Choroid plexus epithelial cell (primary cell): Measurements from ENCODE around the gene MAMLD1.

Experiments used
- DNase-seq: peaks from one replicate; pipeline ENCODE4 v3.0.0-alpha.2; 2010; ENCODE audit warnings: low read depth
- H3K4me3 ChIP-seq: 2 replicates; pipeline ENCODE4 v1.5.1; 2011; ENCODE audit warnings: low read depth, mild to moderate bottlenecking, control low read depth, low read length, moderate library complexity
- TF ChIP-seq, protein P1 (sequence below): conservative IDR thresholded peaks from 2 replicates; pipeline ENCODE4 v1.5.1; 2011; ENCODE audit warnings: low read depth, mild to moderate bottlenecking, control low read depth, inconsistent platforms, low read length, moderate library complexity

Gene MAMLD1

DNA sequence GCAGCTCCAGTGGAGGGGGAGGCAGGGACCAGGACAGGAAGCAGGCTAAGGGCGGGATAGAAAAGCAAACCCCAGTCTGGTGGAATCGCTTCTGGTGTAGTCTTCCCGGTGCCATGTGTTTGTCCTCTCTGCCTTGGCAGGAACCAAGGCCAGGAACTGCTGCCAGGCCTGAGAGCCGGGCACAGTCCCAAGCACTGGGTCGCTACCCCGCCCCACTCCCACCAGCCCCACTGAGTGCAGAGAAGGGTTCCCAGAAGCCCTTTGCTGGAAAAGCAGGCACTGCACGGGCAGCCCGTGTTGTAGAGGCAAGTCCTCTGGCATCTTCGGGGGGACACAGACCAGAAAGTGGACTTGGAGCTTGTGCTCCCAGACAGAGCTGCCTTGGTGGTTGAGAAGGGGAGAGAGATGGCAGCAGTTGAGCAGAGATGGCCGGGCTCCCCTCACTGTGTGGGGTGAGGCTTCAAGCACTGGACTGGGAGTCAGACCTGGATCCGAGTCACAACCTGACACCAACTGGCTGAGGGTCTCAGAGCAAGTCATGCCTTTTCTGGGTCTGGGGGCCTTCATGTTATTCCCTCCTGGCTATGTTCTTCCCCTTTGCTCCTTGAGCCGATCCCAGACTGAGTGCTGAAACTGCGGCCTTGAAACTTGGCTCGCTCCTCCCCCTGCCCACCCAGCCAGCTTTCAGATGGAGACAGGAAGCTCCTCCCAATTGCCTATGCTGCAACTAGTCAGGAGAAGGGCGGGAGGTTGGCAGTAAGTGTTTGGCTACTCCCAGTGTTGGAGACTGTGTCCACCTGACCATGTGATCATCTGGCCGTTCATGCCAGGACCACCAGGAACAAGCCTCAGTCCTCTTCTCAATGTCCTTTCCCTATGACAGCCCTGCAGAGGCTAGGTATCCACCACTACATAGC is 145.6 kb downstream of the MAMLD1 start:
- H3K4me3 ChIP-seq: no peak overlapping the region
- TF ChIP-seq, protein P1, sequence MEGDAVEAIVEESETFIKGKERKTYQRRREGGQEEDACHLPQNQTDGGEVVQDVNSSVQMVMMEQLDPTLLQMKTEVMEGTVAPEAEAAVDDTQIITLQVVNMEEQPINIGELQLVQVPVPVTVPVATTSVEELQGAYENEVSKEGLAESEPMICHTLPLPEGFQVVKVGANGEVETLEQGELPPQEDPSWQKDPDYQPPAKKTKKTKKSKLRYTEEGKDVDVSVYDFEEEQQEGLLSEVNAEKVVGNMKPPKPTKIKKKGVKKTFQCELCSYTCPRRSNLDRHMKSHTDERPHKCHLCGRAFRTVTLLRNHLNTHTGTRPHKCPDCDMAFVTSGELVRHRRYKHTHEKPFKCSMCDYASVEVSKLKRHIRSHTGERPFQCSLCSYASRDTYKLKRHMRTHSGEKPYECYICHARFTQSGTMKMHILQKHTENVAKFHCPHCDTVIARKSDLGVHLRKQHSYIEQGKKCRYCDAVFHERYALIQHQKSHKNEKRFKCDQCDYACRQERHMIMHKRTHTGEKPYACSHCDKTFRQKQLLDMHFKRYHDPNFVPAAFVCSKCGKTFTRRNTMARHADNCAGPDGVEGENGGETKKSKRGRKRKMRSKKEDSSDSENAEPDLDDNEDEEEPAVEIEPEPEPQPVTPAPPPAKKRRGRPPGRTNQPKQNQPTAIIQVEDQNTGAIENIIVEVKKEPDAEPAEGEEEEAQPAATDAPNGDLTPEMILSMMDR: no peak
- peak; percentile 24 for DNase-seq

- TF ChIP-seq, protein P1: no peak
- DNase-seq: no peak
- H3K4me3 ChIP-seq: no peak overlapping the region
Measured at GRCh38 chrX:150509703-150510102, 146.6 kb downstream of the MAMLD1 start.

DNA sequence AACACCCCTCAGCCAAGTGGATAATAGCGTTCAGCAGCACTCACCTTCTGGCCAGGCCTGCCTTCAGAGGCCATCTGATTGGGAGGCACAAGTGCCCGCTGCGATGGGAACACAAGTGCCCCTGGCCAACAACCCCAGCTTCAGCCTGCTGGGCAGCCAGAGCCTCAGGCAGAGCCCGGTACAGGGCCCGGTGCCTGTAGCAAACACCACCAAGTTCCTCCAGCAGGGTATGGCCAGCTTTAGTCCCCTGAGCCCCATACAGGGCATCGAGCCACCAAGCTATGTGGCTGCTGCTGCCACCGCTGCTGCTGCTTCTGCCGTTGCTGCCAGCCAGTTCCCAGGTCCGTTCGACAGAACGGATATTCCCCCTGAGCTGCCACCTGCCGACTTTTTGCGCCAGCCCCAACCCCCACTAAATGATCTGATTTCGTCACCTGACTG is 149.4 kb downstream of the MAMLD1 start:
- TF ChIP-seq, protein P1: no peak
- no peak overlapping the region for H3K4me3 ChIP-seq
- DNase-seq: no peak

DNA sequence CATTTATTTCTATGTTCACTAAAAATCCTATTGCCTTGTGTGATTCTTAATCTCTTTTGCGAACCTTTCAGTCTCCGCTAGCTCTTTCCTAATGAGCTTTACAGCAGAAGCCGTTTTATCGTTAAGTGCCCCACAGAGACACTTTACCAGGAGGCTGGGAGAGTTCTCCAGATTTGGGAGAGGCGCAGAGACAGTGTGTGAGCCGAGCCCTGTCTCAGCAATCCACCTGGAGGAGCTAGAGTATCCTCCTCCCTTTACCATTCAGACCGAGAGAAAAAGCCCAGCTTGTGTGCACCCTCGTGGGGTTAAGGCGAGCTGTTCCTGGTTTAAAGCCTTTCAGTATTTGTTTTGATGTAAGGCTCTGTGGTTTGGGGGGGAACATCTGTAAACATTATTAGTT is 150.4 kb downstream of the MAMLD1 start:
- no peak for DNase-seq
- no peak overlapping the region for H3K4me3 ChIP-seq
- TF ChIP-seq, protein P1: no peak

- H3K4me3 ChIP-seq: no peak overlapping the region
- TF ChIP-seq, protein P1: no peak
Measured at GRCh38 chrX:150514462-150514861, 151.3 kb downstream of the MAMLD1 start.

DNA sequence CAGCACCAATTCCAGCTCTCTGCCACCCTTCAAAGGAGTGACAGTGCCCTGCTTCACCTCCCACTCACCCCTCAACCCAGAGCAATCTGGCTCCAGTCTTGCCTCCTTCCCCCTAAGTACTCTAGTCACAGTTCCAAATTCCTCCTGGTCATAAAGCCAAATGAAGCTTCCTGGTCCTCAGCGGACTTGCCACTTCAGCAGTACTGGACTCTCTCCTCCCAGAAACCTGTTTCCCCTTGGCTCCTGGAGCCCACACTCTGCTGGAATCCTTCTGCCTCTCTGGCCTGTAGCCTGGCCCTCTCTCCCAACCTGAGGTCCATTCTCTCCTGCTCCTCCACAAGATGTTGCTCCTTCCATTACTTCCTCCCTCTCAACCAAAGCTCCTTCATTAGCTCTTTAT is 152.7 kb downstream of the MAMLD1 start:
- TF ChIP-seq, protein P1: no peak
- no peak for DNase-seq

More at GRCh38 chrX:150514462-150514861, 151.3 kb downstream of the MAMLD1 start:
- no peak for DNase-seq

More for the DNA sequence above, 152.7 kb downstream of the MAMLD1 start:
- no peak overlapping the region for H3K4me3 ChIP-seq
